MM.1S (cell line): ENCODE results near the gene TNPO2.

ENCODE experiments used
- DNase-seq: peaks from one replicate; pipeline ENCODE4 v3.0.0-alpha.2; 2015
- H2AFZ ChIP-seq: fragments of 300-600 bp; sonication (generic); 2 replicates; pipeline ENCODE4 v1.6.0; 2016; ENCODE audit warnings: antibody characterized with exemption, low read length
- H3F3A ChIP-seq: fragments of 300-600 bp; sonication (generic); 2 replicates; pipeline ENCODE4 v1.6.1; 2016; ENCODE audit warnings: mild to moderate bottlenecking, antibody characterized with exemption, low read length, moderate library complexity, mixed read lengths; ENCODE audit not compliant: insufficient read depth
- H3K27ac ChIP-seq: fragments of 300-600 bp; sonication (generic); 2 replicates; pipeline ENCODE4 v1.5.1; 2016; ENCODE audit warnings: mild to moderate bottlenecking, low read length
- H3K27me3 ChIP-seq: fragments of 300-600 bp; sonication (generic); replicated peaks from 2 replicates; pipeline ENCODE4 v1.6.0; 2016; ENCODE audit warnings: low read length; ENCODE audit not compliant: insufficient read depth
- H3K36me3 ChIP-seq: fragments of 300-600 bp; sonication (generic); replicated peaks from 2 replicates; pipeline ENCODE4 v1.6.1; 2016; ENCODE audit warnings: mild to moderate bottlenecking, low read length, mixed read lengths; ENCODE audit not compliant: insufficient read depth
- H3K4me1 ChIP-seq: fragments of 300-600 bp; sonication (generic); 2 replicates; pipeline ENCODE4 v1.6.1; 2016; ENCODE audit warnings: low read length, mixed read lengths
- H3K4me2 ChIP-seq: fragments of 300-600 bp; sonication (generic); 2 replicates; pipeline ENCODE4 v1.6.0; 2016; ENCODE audit warnings: low read depth, low read length
- H3K4me3 ChIP-seq: fragments of 300-600 bp; sonication (generic); 2 replicates; pipeline ENCODE4 v1.5.1; 2016; ENCODE audit warnings: low read length, mixed read lengths
- H3K79me2 ChIP-seq: fragments of 300-600 bp; sonication (generic); 2 replicates; pipeline ENCODE4 v1.6.1; 2016; ENCODE audit warnings: mixed run types, low read length, mixed read lengths
- H3K9ac ChIP-seq: fragments of 300-600 bp; sonication (generic); 2 replicates; pipeline ENCODE4 v1.6.1; 2016; ENCODE audit warnings: low read length, mixed read lengths
- H3K9me2 ChIP-seq: fragments of 300-600 bp; sonication (generic); replicated peaks from 2 replicates; pipeline ENCODE4 v1.6.1; 2016; ENCODE audit warnings: mild to moderate bottlenecking, low read length, mixed read lengths; ENCODE audit not compliant: insufficient read depth
- H3K9me3 ChIP-seq: fragments of 300-600 bp; sonication (generic); replicated peaks from 2 replicates; pipeline ENCODE4 v1.6.1; 2016; ENCODE audit warnings: mild to moderate bottlenecking, low read length, mixed read lengths; ENCODE audit not compliant: insufficient read depth
- H4K20me1 ChIP-seq: fragments of 300-600 bp; sonication (generic); 2 replicates; pipeline ENCODE4 v1.6.1; 2016; ENCODE audit warnings: mild to moderate bottlenecking, low read length, moderate library complexity, mixed read lengths; ENCODE audit not compliant: insufficient read depth
- CTCF ChIP-seq: fragments of 300-600 bp; sonication (generic); IDR thresholded peaks from 2 replicates; pipeline ENCODE4 v1.5.1; 2016; ENCODE audit warnings: antibody characterized with exemption, low read length, mixed read lengths
- EZH2 ChIP-seq: fragments of 300-600 bp; sonication (generic); optimal IDR thresholded peaks from 2 replicates; pipeline ENCODE3; 2017; ENCODE audit warnings: low read depth, mild to moderate bottlenecking, antibody characterized with exemption, low read length, mixed read lengths
- EZH2phosphoT487 ChIP-seq: fragments of 300-600 bp; sonication (generic); IDR thresholded peaks from 2 replicates; pipeline ENCODE4 v1.6.1; 2018; ENCODE audit warnings: antibody characterized with exemption, low read length

TNPO2 gene

GRCh38 chr19:12750851-12751250 is 27.1 kb upstream of the TNPO2 start:
- TF ChIP-seq CTCF = no peak
- TF ChIP-seq EZH2phosphoT487 = no peak
- no peak for TF ChIP-seq EZH2
- peaks cover 58% of the 10 kb centered on the region for H3K27me3 ChIP-seq
- H4K20me1 ChIP-seq = no peaks in the 10 kb centered on the region
- H3K4me2 ChIP-seq = no peak overlapping the region
- H3K36me3 ChIP-seq = no peaks in the 10 kb centered on the region
- DNase-seq = no peak
- H3K79me2 ChIP-seq = no peaks in the 10 kb centered on the region
- H3K4me3 ChIP-seq = no peak overlapping the region
- H3K27ac ChIP-seq = no peak overlapping the region
- no peaks in the 10 kb centered on the region for H3K9me2 ChIP-seq
- no peaks in the 10 kb centered on the region for H3K9me3 ChIP-seq
- H2AFZ ChIP-seq = no peak overlapping the region
- no peaks in the 10 kb centered on the region for H3F3A ChIP-seq
- H3K4me1 ChIP-seq = no peaks in the 10 kb centered on the region
- H3K9ac ChIP-seq = no peak overlapping the region

- Histone ChIP-seq H3K4me3 (no peak overlapping the region), H3K9me2 (no peaks in the 10 kb centered on the region), H3K79me2 (no peaks in the 10 kb centered on the region), H3K9ac (no peak overlapping the region), H3F3A (no peaks in the 10 kb centered on the region), H3K27ac (no peak overlapping the region), H3K27me3 (peaks cover 50% of the 10 kb centered on the region), H4K20me1 (no peaks in the 10 kb centered on the region), H2AFZ (no peak overlapping the region), H3K36me3 (no peaks in the 10 kb centered on the region), H3K4me1 (no peaks in the 10 kb centered on the region), H3K9me3 (no peaks in the 10 kb centered on the region), H3K4me2 (no peak overlapping the region)
- no peak for DNase-seq
- TF ChIP-seq EZH2 = no peak
- no peak for TF ChIP-seq EZH2phosphoT487
- TF ChIP-seq CTCF = no peak
Observed at GRCh38 chr19:12749938-12750521, 26.3 kb upstream of the TNPO2 start.

GRCh38 chr19:12748489-12748888 is 24.8 kb upstream of the TNPO2 start:
- TF ChIP-seq EZH2 (no peak), CTCF (no peak), EZH2phosphoT487 (no peak)
- H3K4me1 ChIP-seq = no peaks in the 10 kb centered on the region
- no peaks in the 10 kb centered on the region for H3F3A ChIP-seq
- H3K36me3 ChIP-seq = no peaks in the 10 kb centered on the region
- no peak overlapping the region for H3K4me2 ChIP-seq
- no peak overlapping the region for H3K4me3 ChIP-seq
- H4K20me1 ChIP-seq = no peaks in the 10 kb centered on the region
- no peak for DNase-seq
- no peak overlapping the region for H3K27ac ChIP-seq
- H3K9ac ChIP-seq = no peak overlapping the region
- H3K9me3 ChIP-seq = no peaks in the 10 kb centered on the region
- H3K27me3 ChIP-seq = peaks cover 37% of the 10 kb centered on the region
- H3K79me2 ChIP-seq = no peaks in the 10 kb centered on the region
- no peaks in the 10 kb centered on the region for H3K9me2 ChIP-seq
- no peak overlapping the region for H2AFZ ChIP-seq
